CD4-positive, alpha-beta T cell treated with Interleukin-1 beta for 1 hour (primary cell): ENCODE measurements around the gene LBHD2.

ENCODE experiments used
- DNase-seq, 2 donors: peaks; one replicate each; pipeline ENCODE4 v3.0.0-alpha.2; 2020 to 2022

Gene LBHD2

GRCh38 chr14:103091883-103092222, 7.8 kb downstream of the LBHD2 start:
- no peak for DNase-seq

- DNase-seq = no peak
Measured at GRCh38 chr14:103093856-103094405, 9.9 kb downstream of the LBHD2 start.

GRCh38 chr14:103094406-103095209, 10.6 kb downstream of the LBHD2 start, which contains the start of gene EXOC3L4:
Gene EXOC3L4, plus strand, starts transcription at chr14:103094725. Its CDS starts 5,495 bp downstream, at chr14:103100220.
- DNase-seq = no peak

- no peak for DNase-seq
Measured at GRCh38 chr14:103095210-103095778, 11.3 kb downstream of the LBHD2 start.

- no peak for DNase-seq
Measured at GRCh38 chr14:103096387-103096786, 12.4 kb downstream of the LBHD2 start.

GRCh38 chr14:103097244-103097993, 13.4 kb downstream of the LBHD2 start:
- no peak for DNase-seq

- no peak for DNase-seq
Measured at GRCh38 chr14:103097994-103098957, 14.3 kb downstream of the LBHD2 start.

GRCh38 chr14:103099081-103099732, 15.2 kb downstream of the LBHD2 start:
- DNase-seq = no peak

GRCh38 chr14:103099733-103100280, 15.8 kb downstream of the LBHD2 start:
- DNase-seq = no peak

GRCh38 chr14:103100281-103101121, 16.5 kb downstream of the LBHD2 start:
- DNase-seq = no peak

- no peak for DNase-seq
Measured at GRCh38 chr14:103101257-103101962, 17.4 kb downstream of the LBHD2 start.

GRCh38 chr14:103101963-103102688, 18.1 kb downstream of the LBHD2 start:
- no peak for DNase-seq

- DNase-seq = no peak
Measured at GRCh38 chr14:103102689-103103260, 18.8 kb downstream of the LBHD2 start.

GRCh38 chr14:103103461-103104388, 19.7 kb downstream of the LBHD2 start:
- no peak for DNase-seq

- no peak for DNase-seq
Measured at GRCh38 chr14:103104389-103104653, 20.3 kb downstream of the LBHD2 start.

GRCh38 chr14:103104654-103105452, 20.8 kb downstream of the LBHD2 start:
- peak; percentile 69 to 71 for DNase-seq

GRCh38 chr14:103105580-103106150, 21.7 kb downstream of the LBHD2 start:
- DNase-seq = peak in 1 of 2 donors; percentile 16
